ENCODE measurements around the gene LSM7.

Gene LSM7

GRCh38 chr19:2320049-2320448 lies 8.3 kb downstream of the LSM7 start:
- DNase-seq: no peak

DNA sequence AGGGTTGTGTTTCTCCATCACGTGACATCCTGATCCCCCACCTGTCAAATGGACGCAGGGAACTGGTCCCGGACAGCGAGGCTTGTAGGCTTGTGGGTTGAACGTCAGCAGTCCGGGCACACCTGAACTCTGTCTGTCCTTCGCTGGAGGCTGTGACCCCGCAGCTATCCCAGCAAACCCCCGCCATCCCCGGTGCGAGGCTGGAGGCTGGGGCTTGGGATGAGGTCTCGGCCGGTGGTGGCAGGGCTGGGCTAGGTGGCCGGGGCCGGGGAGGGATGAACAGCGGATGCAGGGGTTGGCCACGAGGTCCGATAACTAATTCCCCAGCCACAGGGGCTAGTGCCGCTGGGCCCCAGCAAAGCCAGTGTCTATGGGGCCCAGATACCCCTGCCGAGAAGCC lies 8.8 kb downstream of the LSM7 start:
- no peak for DNase-seq

DNA sequence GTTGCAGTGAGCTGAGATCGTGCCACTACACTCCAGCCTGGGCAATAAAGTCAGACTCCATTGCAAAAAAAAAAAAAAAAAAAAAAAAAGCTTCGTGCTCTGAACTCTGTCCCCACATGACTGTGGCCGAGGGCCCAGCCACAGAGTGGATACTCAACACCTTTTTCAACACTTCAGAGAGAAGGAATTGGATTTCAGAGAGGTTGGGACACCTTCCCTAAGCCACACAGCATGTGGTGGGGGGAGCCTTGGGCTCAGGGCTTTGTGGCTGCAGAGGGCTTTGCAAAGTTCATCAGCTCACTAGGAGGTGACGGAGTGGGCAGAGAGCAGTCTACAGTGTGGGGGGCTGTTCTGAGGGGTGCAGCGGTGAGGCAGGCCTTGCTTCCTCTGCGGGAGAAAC lies 9.5 kb downstream of the LSM7 start:
- no peak for DNase-seq

- no peak for DNase-seq
Observed at GRCh38 chr19:2317756-2318155, 10.6 kb downstream of the LSM7 start.

DNA sequence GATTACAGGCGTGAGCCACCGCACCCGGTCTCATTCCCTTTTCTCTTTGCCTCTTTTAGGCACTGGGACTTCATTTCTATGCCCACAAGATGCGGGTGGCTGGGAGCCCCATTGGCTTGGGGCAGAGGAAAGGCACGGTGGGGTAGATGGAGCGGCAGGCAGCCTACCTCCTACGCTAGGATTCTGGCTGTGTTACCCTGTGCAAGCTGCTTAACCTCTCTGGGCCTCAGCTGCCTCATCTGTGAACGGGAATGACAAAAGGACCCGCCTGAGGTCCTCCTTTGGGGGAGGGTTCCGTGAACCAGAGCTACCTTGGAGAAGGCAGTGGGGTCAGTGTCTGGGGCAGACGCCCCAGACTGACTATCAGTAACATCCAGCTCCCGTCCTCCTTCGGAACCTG lies 11.1 kb downstream of the LSM7 start:
- no peak for DNase-seq

GRCh38 chr19:2315818-2316353 lies 12.5 kb downstream of the LSM7 start:
- peak; percentile 76 for DNase-seq

- no peak for DNase-seq
Observed at GRCh38 chr19:2315121-2315817, 13.1 kb downstream of the LSM7 start.

GRCh38 chr19:2312820-2313501 lies 15.4 kb downstream of the LSM7 start:
- no peak for DNase-seq

DNA sequence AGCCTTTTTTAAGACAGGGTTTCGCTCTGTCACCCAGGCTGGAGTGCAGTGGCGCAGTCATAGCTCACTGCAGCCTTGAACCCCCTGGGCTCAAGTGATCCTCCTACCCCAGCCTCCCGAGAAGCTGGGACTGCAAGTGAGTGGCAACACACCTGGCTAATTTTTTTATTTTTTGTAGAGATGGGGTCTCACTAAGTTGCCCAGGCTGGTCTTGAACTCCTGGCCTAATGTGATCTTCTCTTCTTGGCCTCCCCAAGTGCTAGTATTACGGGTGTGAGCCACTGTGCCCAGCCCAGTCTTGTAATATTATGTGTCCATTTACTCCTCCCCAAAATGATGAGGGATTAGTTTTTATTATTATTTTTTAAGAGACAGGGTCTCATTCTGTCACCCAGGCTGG lies 17.3 kb downstream of the LSM7 start:
- DNase-seq: no peak

GRCh38 chr19:2309734-2310362 lies 18.5 kb downstream of the LSM7 start:
- DNase-seq: no peak

GRCh38 chr19:2308114-2308556 lies 20.3 kb downstream of the LSM7 start, which contains the start of gene LINGO3:
Gene LINGO3, minus strand, starts transcription at chr19:2308154. Its CDS starts 16,378 bp downstream, at chr19:2291776.
- DNase-seq: no peak

GRCh38 chr19:2307518-2308012 lies 20.8 kb downstream of the LSM7 start:
- no peak for DNase-seq

DNA sequence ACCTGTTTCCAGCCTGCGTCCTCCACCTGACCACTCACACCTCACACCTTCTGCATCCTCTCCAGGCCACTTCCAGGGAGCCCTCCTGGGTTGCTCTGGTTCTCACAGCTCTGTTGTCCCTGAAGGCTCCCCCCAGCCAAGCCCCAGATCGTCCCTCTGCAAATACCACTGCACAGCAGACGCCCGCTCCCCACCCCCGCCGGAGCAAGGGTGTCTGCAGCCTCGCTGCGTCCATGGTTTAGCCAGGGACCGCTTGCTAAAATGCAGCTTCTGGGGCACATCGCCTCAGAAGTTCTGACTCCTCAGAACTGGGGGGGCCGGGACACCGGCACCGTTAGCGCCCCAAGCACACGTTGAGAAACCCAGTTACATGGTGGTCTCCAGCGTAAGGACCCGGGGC lies 21.4 kb downstream of the LSM7 start:
- DNase-seq: no peak

GRCh38 chr19:2306281-2306806 lies 22.0 kb downstream of the LSM7 start:
- no peak for DNase-seq

DNA sequence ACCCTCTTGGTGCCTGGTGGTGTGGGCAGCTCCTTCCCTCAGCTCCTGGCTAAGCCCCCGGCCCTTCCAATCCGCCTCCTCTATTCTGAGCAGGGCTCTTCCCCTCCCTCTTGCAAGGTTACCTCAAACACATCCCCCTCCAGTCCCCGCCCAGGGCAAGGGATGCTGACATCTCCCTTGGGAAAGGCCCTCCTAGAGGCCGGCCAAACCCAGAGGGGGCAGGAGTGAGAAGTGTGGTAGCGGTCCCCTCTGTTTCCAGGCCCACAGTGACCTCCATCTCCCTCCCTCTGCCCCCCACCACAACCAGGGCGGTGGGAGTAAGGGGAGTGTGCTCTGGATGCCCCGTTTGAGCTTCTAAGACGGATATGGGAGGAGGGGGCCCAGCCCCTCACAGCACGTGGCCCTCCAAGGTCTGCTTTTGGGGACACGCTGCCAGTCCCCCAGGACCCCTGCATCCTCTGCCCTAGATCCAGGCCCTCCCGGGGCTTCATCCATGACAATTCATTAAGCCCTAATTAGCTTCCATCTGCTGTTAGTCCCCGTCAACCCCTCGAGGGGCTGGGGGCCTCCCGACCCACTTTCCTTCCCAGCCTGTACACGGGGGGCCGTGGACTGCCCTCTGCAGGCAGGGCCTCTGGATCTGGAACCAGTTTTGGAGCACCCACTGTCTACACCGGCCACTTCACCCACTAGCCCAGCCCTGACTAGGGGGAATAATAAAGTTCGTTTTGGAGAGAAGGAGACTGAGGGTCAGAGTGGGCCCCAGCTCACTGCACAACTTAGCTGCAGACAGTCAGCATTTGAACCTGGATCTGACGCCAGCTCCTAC lies 22.7 kb downstream of the LSM7 start:
- DNase-seq: no peak

DNA sequence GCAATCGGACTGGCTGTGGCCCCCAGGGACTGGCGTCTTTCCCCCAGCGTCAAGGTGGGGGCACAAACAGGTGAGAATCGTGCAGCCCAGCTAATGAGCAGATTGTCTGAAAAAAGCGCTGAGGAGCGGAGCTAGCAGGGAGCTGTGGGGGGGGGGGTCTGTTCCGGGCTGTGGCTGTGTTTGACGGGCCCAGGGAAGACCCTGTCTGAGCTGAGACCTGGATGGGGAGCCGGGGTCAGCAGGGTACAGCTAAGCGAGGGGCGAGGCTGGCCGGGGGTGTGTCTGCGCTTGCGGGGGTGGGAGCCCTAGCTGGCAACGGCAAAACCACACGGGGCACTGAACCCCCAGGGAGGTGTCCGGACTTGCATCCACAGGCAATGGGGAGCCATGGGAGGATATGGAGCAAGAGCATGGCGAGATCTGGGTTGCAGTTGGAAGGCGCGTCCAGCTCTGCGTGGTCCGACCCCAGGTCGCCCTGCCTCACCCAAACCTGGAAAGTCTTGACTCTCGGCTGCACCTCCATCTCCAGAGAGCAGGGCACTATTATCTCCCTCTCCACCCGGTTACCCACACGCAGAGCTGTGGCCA lies 25.1 kb downstream of the LSM7 start:
- no peak for DNase-seq

DNA sequence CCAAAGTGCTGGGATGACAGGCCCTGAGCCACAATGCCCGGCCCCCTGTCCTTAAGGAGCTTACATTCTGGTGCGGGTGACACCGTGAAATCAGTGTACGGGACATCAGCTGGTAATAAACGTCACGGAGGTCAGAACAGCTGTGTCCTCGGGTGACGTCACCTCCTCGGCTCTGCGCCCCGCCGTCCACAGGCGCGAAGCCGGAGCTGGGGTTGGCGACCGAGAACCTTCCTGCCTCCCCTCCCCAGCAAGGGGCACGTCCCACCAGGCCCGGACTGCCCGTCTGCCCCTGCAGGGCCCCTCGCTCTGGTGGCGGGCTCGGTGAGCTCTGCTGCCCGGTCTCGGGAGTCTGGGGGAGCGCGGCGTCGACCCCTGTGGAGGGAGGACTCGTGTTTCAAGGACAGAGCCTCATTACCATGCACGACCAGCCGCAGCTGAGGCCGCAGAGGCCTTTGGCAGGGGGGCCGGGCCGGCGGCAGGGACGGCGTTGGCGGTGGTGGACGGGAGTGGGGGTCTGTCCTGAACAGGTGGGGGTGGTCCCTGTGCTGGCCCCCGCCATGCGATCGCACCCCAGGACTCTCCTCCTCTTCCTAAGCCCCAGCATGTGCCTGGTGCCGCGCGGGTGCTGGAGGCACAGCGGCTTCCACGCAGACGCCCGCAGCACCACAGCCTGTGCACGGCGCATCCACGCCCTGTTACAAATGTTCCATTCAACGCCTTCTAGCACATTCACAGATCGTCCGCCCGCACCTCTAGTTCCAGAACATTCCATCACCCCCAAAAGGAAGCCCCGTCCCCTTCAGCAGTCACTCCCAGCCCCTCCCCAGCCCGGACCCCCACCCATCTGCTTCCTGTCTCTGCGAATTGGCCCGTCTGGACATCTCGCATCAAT lies 25.8 kb downstream of the LSM7 start:
- DNase-seq: peak; percentile 67

GRCh38 chr19:2300533-2300932 lies 27.9 kb downstream of the LSM7 start:
- DNase-seq: no peak

DNA sequence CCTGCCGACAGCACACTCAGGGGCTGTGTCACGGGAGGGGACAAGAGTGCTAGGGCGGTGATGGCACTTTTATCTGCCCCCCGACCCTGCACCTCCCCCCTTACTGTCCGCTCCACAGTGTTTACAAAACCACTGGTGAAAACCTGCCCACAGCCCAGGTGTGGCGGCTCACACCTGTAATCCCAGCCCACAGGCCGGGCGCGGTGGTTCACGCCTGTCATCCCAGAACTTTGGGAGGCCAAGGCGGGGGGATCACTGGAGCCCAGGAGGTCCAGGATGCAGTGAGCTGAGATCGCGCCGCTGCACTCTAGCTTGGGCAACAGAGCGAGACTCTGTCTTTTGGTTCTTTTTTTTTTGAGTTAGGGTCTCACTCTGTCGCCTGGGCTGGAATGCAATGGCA lies 32.2 kb downstream of the LSM7 start:
- DNase-seq: no peak

DNA sequence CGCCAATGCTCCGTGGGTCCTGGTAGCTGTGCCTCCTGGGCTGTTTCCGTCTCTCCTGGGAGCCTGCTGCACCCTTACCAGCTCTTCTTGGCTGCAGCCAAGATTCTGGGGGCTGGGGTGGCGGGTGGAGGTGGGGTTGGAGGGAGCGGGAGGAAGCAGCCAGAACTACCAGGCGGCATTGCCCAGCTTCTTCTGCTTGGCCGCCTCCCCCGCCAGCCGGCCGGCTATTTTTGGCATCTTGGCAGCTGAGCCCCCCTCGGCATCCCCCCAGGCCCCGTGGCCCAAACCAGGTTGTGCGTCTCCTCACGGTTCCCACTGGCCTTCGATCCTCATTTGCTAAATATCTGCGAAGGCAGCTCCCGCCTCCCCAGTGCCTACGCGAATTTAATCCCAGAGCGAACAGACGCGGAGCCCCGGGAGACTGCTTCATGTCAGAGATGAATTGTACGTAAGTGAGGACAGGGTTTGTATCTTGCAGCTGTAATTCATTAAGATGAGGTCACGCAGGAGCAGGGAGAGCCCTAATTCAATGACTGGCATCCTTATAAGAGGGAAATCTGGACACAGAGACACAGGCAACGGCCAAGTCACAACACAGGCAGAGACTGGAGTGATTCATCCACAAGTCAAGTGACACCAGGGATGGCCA lies 33.6 kb downstream of the LSM7 start:
- no peak for DNase-seq

All from CD4-positive, alpha-beta T cell treated with Interferon gamma for 1 hour (primary cell).